Lower leg skin (tissue), 3 donors: ENCODE data around the gene ABCA10.

ENCODE experiments used
- POLR2A ChIP-seq, 2 donors: fragments of 450-650 bp; IDR thresholded peaks; one replicate each; pipeline ENCODE4 v1.6.1; 2016 to 2017; ENCODE audit warnings: antibody characterized with exemption in 2 of 2, mild to moderate bottlenecking in 1 of 2, moderate library complexity in 1 of 2
- TF ChIP-seq, protein P1 (sequence below), 3 donors: fragments of 450-650 bp; IDR thresholded peaks; one replicate each; pipeline ENCODE4 v1.5.1; 2016; ENCODE audit warnings: antibody characterized with exemption in 3 of 3, mild to moderate bottlenecking in 3 of 3, moderate library complexity in 2 of 3

DNA sequence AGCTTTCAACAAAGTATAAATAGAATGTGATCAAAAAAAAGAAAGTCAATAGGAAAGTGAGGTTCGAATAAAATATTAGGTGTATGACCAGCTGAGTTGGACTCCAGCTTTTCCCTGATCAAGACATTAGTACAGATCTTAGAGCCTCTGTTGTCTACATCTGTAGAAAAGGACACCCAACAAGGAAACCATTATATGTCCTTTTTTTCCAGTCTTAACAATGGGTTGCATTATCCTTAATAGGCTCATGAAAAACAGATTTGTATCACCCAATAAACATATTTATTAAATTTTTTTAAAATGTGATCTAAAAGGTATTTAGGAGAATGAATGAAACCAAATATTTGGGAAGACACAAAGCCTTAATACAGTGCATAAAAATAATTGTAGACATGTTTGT, 105.0 kb downstream of the ABCA10 start:
- TF ChIP-seq POLR2A (IDR thresholded peaks at IDR 0.05) = no peak
- TF ChIP-seq, protein P1, sequence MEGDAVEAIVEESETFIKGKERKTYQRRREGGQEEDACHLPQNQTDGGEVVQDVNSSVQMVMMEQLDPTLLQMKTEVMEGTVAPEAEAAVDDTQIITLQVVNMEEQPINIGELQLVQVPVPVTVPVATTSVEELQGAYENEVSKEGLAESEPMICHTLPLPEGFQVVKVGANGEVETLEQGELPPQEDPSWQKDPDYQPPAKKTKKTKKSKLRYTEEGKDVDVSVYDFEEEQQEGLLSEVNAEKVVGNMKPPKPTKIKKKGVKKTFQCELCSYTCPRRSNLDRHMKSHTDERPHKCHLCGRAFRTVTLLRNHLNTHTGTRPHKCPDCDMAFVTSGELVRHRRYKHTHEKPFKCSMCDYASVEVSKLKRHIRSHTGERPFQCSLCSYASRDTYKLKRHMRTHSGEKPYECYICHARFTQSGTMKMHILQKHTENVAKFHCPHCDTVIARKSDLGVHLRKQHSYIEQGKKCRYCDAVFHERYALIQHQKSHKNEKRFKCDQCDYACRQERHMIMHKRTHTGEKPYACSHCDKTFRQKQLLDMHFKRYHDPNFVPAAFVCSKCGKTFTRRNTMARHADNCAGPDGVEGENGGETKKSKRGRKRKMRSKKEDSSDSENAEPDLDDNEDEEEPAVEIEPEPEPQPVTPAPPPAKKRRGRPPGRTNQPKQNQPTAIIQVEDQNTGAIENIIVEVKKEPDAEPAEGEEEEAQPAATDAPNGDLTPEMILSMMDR (IDR thresholded peaks at IDR 0.05) = no peak
